ENCODE measurements around the gene CASTOR1.
"Not testable (repeated sequence)": the region's sequence is repeated elsewhere in the genome, so short reads cannot be mapped to it uniquely, and the experiment has no call there.

The CASTOR1 gene

GRCh38 chr22:30289141-30289979 lies at the start of gene CASTOR1:
TSS of gene CASTOR1 (minus strand) at chr22:30289505. CDS start at chr22:30289497, 8 bp downstream.
- peak; percentile 80 for DNase-seq (ENCODE audit: low read depth)

- DNase-seq (ENCODE audit: low read depth) = no peak
Observed at GRCh38 chr22:30338802-30339201, 49.5 kb upstream of the CASTOR1 start.

GRCh38 chr22:30338341-30338740 lies 49.0 kb upstream of the CASTOR1 start:
- not testable (repeated sequence) for DNase-seq (ENCODE audit: low read depth)

DNA sequence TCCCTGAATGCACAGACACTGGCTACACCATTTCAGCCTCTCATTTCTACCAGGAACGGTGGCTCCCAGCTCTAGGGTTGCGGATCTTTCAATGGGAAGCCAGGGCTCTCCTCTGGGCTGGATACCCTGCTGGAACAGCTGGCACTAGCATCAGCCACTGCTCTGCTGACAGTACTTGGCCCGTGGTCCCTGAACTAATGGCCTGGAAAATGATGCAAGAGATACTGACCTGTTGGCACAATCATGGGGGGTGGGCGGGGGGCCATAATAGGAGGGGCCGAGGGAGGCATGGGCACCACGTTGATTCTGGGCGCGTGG lies 48.1 kb upstream of the CASTOR1 start:
- DNase-seq (ENCODE audit: low read depth) = no peak

DNA sequence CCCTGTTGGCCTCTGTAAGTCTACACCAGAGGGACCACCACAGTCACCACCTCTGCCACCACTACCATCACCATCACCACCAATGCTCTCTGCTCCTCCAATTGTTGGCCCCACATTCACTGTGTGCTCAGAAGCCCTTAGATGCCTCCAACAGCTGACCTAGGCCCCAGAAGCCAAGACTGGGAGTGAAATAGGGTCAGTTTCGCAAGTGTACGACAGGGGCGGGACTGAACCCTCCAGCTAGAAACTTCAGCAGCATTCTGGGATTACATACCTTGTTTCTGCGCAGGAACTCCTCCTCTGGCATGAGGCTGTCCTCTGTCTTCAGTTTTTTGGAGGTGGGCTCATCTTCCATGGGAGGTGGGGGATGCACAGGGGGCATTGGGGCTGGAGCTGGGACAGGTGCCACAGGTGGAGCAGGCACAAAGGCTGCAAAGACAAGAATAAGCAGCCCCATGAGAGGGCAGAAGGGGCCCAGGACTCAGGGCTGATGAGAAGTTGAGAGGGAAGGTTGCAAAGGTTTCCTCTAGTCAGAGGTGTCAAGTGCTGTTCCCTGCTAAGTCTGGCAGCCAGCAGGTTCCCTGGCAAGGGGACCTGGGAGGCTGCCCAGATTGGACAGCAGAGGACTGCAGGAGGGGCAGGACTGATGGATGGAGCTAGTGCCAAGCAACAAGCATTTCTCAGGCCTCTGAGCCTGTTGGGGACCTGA lies 47.6 kb upstream of the CASTOR1 start:
- no peak for DNase-seq (ENCODE audit: low read depth)

DNA sequence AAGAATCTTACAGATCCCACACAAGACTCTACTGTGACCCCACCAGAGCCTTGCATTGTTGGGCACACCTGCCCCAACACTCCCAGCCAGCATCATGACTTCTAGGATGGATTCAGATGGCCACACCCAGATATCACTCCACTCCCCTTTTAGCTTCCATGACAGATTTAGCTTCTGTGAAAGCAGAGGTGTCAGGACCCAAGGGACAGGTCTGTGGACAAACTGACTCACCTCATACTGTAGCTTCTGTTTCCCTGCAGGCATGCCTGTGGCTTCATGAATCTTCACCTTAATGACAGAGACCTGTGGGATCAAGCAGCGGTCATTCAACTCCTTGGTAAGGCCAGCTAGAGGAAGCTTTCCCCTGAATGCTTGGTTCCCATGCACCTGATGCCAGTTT lies 45.9 kb upstream of the CASTOR1 start:
- DNase-seq (ENCODE audit: low read depth) = no peak

- DNase-seq (ENCODE audit: low read depth) = no peak
Observed at GRCh38 chr22:30334646-30335045, 45.3 kb upstream of the CASTOR1 start.

- DNase-seq (ENCODE audit: low read depth) = no peak
Observed at GRCh38 chr22:30333707-30334087, 44.4 kb upstream of the CASTOR1 start.

DNA sequence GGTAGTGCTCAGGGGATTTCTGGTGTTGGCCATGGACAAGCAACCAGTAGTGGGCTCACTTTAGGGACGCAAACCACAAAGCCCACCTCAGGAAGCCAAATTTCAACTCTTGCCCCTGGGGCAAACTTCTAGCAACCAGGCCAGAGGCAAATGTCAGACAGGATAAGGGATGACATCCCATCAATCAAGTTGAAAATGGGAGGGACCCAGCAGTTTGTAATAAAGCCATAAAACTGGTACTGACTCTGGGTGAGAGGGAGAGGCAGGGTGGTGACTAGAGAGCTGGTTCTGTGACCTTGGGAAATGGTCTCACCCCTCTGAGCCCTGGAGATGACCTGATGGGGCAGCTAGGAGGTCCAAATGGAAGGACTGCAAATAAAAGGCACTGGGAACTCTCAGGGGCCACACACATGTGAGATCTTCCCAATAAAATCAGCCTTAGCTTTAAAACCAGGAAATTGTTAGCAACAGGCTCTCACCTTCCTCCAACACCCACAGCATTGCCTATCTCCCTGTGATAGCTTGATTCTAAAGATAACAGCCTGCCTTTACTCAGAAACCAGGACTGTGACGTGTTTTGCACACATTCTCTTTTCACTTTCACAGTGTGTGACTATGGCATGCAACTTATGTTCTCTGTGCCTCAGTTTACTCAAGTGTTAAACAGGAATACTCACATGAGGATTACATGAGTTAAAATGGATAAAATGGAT lies 43.8 kb upstream of the CASTOR1 start:
- no peak for DNase-seq (ENCODE audit: low read depth)

DNA sequence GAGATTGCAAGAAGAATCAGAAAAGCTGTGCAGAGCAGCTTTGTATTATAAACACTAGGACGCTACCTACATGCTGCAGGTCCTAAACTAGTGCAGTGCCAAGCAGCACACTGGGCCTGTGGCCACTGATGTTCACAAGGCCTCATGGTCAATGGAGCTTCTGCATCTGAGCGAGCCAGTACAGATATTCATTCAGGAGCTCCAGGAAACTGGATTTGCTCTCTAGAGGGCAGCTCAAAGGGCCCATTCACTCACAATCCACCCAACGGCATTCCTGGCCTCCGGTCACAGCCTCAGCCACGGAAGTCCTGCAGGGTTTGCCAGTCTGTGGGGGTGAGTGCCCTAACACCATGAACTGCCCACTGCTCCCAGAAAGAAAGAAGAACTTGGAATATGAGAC lies 43.2 kb upstream of the CASTOR1 start:
- DNase-seq (ENCODE audit: low read depth) = no peak

DNA sequence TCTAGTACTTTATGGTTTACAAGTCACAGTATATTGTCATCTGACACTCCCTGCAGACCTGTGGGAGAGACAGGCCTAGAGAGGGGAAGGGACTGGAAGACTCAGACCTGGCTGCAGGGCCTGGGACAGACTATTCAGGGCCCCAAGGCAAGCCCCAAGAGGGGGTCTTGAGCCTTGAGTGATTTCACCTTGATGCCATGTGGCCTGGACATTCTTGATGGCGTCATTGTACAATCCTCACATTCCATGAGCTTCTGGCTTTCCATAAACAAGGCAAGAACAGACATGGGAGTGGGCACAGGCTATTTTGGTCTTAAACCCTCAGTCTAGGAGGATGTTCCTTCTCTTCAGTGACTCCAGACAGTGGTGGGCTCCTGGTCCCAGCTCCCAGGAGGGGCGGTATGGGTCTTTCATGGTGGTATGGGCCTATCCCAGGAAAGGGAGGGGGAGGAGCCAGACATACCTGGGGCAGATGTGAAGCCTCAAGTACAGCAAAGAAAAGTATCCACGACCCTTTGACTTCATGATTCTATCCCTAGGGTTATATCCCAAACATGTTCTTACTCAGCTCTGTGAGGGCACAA lies 39.3 kb upstream of the CASTOR1 start:
- DNase-seq (ENCODE audit: low read depth) = no peak

- DNase-seq (ENCODE audit: low read depth) = no peak
Observed at GRCh38 chr22:30327864-30328345, 38.6 kb upstream of the CASTOR1 start.

- peak; percentile 79 for DNase-seq (ENCODE audit: low read depth)
Observed at GRCh38 chr22:30326706-30327362, 37.5 kb upstream of the CASTOR1 start, which contains the start of gene TBC1D10A. TSS of gene TBC1D10A (minus strand) at chr22:30326941. CDS start at chr22:30326881, 60 bp downstream.

DNA sequence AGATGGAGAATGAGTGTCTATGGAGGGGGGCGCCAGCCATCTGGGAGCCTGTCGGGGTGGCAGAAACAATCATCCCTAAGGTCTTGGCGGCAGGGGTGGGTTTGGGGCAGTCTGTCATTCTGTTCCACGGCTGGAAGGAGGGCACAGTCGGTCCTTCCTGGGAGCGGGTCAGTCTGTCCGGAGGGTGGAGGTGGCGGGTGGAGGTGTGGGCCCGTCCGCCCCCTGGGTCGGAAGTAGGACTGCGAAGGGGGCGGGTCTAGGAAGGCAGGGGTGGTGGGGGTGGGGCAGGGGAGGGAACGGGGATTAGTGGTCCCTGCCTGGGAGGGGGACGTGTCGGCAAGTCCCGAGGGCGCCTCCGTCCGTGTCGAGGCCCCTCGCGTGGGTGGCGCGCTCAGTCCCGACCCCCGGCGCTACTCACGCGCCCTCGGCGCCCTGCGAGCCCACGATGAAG lies 37.0 kb upstream of the CASTOR1 start:
- no peak for DNase-seq (ENCODE audit: low read depth)

GRCh38 chr22:30325724-30326254 lies 36.5 kb upstream of the CASTOR1 start:
- no peak for DNase-seq (ENCODE audit: low read depth)

DNA sequence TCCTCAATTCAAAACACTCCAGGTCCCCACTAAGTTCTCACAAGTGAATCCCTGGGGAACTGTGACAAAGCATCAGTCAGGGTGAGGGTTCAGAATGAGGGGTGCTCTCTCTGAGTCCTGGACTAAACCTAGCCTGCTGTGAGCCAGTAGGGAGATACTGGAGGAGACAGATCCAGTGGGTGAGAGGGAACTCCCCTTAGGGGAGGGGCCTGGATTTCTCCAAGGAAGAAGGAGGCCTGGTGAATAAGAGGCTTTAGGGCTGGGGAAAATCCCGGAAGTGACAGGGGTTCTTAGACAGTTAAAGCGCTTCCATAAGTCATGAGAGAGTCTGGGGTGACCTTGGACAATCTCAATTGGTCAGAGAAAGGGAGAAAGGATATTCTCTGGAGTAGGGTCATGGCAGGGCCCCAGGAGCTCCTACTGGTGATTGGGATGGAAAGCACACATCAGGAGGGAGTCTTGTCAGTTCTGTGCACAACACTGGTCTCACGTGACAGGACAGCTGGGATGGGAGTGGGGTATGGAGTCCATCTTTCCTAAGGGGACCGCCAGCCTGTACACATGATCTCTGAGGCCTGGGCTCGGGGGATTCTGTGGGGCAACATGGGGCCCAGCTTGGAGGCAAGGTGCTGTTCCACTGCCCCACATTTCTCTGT lies 35.9 kb upstream of the CASTOR1 start:
- DNase-seq (ENCODE audit: low read depth) = no peak

- no peak for DNase-seq (ENCODE audit: low read depth)
Observed at GRCh38 chr22:30324014-30324730, 34.9 kb upstream of the CASTOR1 start.

DNA sequence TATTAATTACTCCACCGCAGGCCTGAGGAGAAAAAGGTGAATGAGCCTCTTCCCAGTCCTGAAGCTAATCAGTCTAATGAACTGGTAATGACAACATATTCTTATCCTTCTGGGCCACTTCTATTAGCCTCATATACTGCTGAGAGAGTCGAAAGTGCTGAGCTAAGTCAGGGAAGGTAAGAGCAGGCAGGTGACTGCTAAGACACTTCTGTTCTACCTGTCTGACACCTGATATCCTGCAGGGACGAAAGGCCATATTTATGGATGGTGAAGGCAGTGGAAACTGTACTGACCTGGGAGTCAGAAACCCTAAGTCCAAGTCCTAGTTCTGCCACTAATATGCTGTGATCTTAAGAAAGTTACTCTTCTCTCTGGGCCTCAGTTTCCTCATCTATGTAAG lies 33.9 kb upstream of the CASTOR1 start:
- no peak for DNase-seq (ENCODE audit: low read depth)

- no peak for DNase-seq (ENCODE audit: low read depth)
Observed at GRCh38 chr22:30321461-30321860, 32.2 kb upstream of the CASTOR1 start.

DNA sequence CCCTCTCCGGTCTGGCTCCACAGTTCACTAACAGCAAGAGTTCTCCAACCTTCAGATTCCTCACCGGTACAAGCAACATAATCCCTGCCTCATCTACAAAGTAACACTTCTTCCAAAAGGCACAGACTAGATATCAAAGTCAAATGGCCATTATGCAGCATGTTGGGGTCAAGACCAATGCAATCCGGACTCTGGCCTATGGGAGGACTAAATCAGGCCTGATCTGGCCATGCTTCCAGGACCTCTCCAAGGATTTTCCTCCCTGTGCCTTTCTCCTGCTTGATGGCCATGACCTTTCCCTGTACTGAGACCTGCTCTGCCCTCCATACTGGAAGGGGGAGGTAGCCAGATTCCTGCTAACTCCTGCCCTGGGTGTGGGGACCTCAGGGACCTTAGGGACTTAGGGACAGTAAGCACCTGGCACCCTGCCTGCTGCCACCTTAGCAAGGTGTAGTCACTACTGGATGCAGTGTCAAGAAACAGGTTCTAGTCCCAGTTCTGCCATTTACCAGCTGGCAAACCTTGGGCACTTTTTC lies 30.8 kb upstream of the CASTOR1 start:
- DNase-seq (ENCODE audit: low read depth) = no peak

Measured in stimulated activated CD8-positive, alpha-beta memory T cell treated with anti-CD3 and anti-CD28 coated beads, Interleukin-12 subunit alpha, Interleukin-12 subunit beta, amount 100 ng/mL, for 1 hour (primary cell).